Measurements from ENCODE around the gene EMC10.
"Not testable (repeated sequence)": the region's sequence is repeated elsewhere in the genome, so short reads cannot be mapped to it uniquely, and the experiment has no call there.

The EMC10 gene

GRCh38 chr19:50522881-50523280 lies 46.6 kb downstream of the EMC10 start:
- no peaks in the 10 kb centered on the region for H3K4me1 Mint-ChIP-seq

GRCh38 chr19:50528052-50528451 lies 51.7 kb downstream of the EMC10 start:
- not testable (repeated sequence) for H3K36me3 Mint-ChIP-seq, H3K9me3 Mint-ChIP-seq, H3K27ac Mint-ChIP-seq, H3K4me1 Mint-ChIP-seq, H3K4me3 Mint-ChIP-seq
- peaks cover 11% of the 10 kb centered on the region for H3K27me3 Mint-ChIP-seq

More at GRCh38 chr19:50522881-50523280, 46.6 kb downstream of the EMC10 start:
- Mint-ChIP-seq H3K27ac (no peak overlapping the region), H3K9me3 (no peaks in the 10 kb centered on the region), H3K4me3 (no peak overlapping the region), H3K27me3 (peaks cover 2% of the 10 kb centered on the region), H3K36me3 (no peaks in the 10 kb centered on the region)

GRCh38 chr19:50531171-50531612 lies 54.9 kb downstream of the EMC10 start:
- peaks cover 6% of the 10 kb centered on the region for H3K9me3 Mint-ChIP-seq
- H3K27ac Mint-ChIP-seq = no peak overlapping the region
- peaks cover 16% of the 10 kb centered on the region for H3K27me3 Mint-ChIP-seq
- H3K4me3 Mint-ChIP-seq = no peak overlapping the region
- H3K4me1 Mint-ChIP-seq = no peaks in the 10 kb centered on the region
- peaks cover 4% of the 10 kb centered on the region for H3K36me3 Mint-ChIP-seq

GRCh38 chr19:50532952-50533351 lies 56.6 kb downstream of the EMC10 start:
- Mint-ChIP-seq H3K27me3 (peaks cover 17% of the 10 kb centered on the region), H3K9me3 (peaks cover 6% of the 10 kb centered on the region), H3K27ac (no peak overlapping the region), H3K4me3 (no peak overlapping the region), H3K36me3 (peaks cover 4% of the 10 kb centered on the region), H3K4me1 (no peaks in the 10 kb centered on the region)

GRCh38 chr19:50534478-50534877 lies 58.2 kb downstream of the EMC10 start:
- Mint-ChIP-seq H3K9me3 (peaks cover 6% of the 10 kb centered on the region), H3K27me3 (peaks cover 17% of the 10 kb centered on the region), H3K36me3 (peaks cover 4% of the 10 kb centered on the region), H3K4me3 (no peak overlapping the region), H3K4me1 (no peaks in the 10 kb centered on the region), H3K27ac (no peak overlapping the region)

- Mint-ChIP-seq H3K9me3 (peaks cover 6% of the 10 kb centered on the region), H3K27me3 (peaks cover 14% of the 10 kb centered on the region), H3K27ac (no peak overlapping the region), H3K4me1 (no peaks in the 10 kb centered on the region), H3K36me3 (peaks cover 4% of the 10 kb centered on the region), H3K4me3 (no peak overlapping the region)
Measured at GRCh38 chr19:50535672-50536187, 59.4 kb downstream of the EMC10 start.

GRCh38 chr19:50536662-50537305 lies 60.5 kb downstream of the EMC10 start:
- Mint-ChIP-seq H3K4me3 (no peak overlapping the region), H3K36me3 (peaks cover 4% of the 10 kb centered on the region), H3K27me3 (peaks cover 13% of the 10 kb centered on the region), H3K4me1 (no peaks in the 10 kb centered on the region), H3K27ac (no peak overlapping the region), H3K9me3 (peaks cover 6% of the 10 kb centered on the region)

GRCh38 chr19:50537306-50537685 lies 61.0 kb downstream of the EMC10 start:
- Mint-ChIP-seq H3K36me3 (peaks cover 4% of the 10 kb centered on the region), H3K4me1 (no peaks in the 10 kb centered on the region), H3K9me3 (peaks cover 6% of the 10 kb centered on the region), H3K27ac (no peak overlapping the region), H3K4me3 (no peak overlapping the region), H3K27me3 (peaks cover 11% of the 10 kb centered on the region)

GRCh38 chr19:50537769-50538230 lies 61.5 kb downstream of the EMC10 start:
- H3K27ac Mint-ChIP-seq = no peak overlapping the region
- H3K4me3 Mint-ChIP-seq = no peak overlapping the region
- H3K27me3 Mint-ChIP-seq = peaks cover 7% of the 10 kb centered on the region
- H3K4me1 Mint-ChIP-seq = no peaks in the 10 kb centered on the region
- peaks cover 4% of the 10 kb centered on the region for H3K36me3 Mint-ChIP-seq
- H3K9me3 Mint-ChIP-seq = peaks cover 6% of the 10 kb centered on the region

Measured in activated naive CD4-positive, alpha-beta T cell treated with anti-CD3 and anti-CD28 coated beads, Interleukin-2, amount 50 U/mL, for 24 hours (primary cell).